Measurements from ENCODE around the gene CDK18.

- TF ChIP-seq CTCF (IDR thresholded peaks at IDR 0.05) (no peak), POLR2A (IDR thresholded peaks at IDR 0.05) (no peak)
Measured at GRCh38 chr1:205476648-205477047, 27.8 kb upstream of the CDK18 start.

Data from adrenal gland (tissue), 5 donors.